Parathyroid adenoma (tissue), 2 donors: ENCODE results near the gene FUT7.

Source experiments
- H2AFZ ChIP-seq: fragments of 300-600 bp; sonication (generic); one replicate; pipeline ENCODE4 v1.7.0; 2017; ENCODE audit warnings: antibody characterized with exemption, mild to moderate bottlenecking
- H3K27ac ChIP-seq: fragments of 300-600 bp; sonication (generic); one replicate; pipeline ENCODE4 v1.7.0; 2017
- H3K27me3 ChIP-seq: fragments of 300-600 bp; sonication (generic); one replicate; pipeline ENCODE4 v1.7.0; 2017; ENCODE audit warnings: low read length; ENCODE audit not compliant: control insufficient read depth, insufficient read depth
- H3K36me3 ChIP-seq: fragments of 300-600 bp; sonication (generic); one replicate; pipeline ENCODE4 v1.7.0; 2017; ENCODE audit warnings: low read length; ENCODE audit not compliant: control insufficient read depth, insufficient read depth
- H3K4me1 ChIP-seq: fragments of 300-600 bp; sonication (generic); one replicate; pipeline ENCODE4 v1.7.0; 2017; ENCODE audit warnings: control low read depth
- H3K4me2 ChIP-seq: fragments of 300-600 bp; sonication (generic); one replicate; pipeline ENCODE4 v1.7.0; 2017; ENCODE audit warnings: low read length
- H3K4me3 ChIP-seq: fragments of 300-600 bp; sonication (generic); one replicate; pipeline ENCODE4 v1.7.0; 2017; ENCODE audit warnings: low read depth, low read length
- H3K79me2 ChIP-seq: fragments of 300-600 bp; sonication (generic); one replicate; pipeline ENCODE4 v1.7.0; 2017; ENCODE audit warnings: control low read depth
- H3K9ac ChIP-seq: fragments of 300-600 bp; sonication (generic); one replicate; pipeline ENCODE4 v1.7.0; 2017; ENCODE audit warnings: mild to moderate bottlenecking
- H3K9me3 ChIP-seq: fragments of 300-600 bp; sonication (generic); one replicate; pipeline ENCODE4 v1.7.0; 2017; ENCODE audit warnings: low read length; ENCODE audit not compliant: control insufficient read depth
- TF ChIP-seq, protein P1 (sequence below): fragments of 300-600 bp; sonication (generic); IDR thresholded peaks from one replicate; pipeline ENCODE4 v1.7.0; 2017; ENCODE audit warnings: antibody characterized with exemption, mild to moderate bottlenecking
- donor health status: primary hyperparathyroidism.

FUT7 gene

DNA sequence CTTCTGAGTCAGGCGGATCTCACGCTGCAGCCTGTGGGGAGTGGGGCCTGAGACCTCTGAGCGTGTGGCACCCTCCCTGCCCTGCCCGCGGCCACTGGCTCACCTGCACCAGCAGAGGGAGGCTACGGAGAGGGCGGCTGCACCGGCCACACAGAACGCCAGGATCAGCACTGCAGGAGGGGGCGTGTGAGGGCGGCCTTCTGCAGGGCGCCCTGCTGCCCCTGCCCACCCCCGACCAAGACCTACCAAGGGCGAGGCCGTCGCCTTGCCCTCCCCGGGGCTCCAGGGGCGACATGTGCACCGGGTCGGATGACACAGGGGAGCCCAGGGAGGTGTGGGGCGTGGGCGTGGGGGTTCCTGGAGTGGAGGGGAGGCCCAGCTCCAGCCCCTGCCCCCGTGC, 8.7 kb upstream of the FUT7 start:
- Histone ChIP-seq H3K4me3 (no peak overlapping the region), H3K4me1 (peaks cover 2% of the 10 kb centered on the region), H2AFZ (no peak overlapping the region), H3K9ac (no peak overlapping the region), H3K27me3 (no peaks in the 10 kb centered on the region), H3K79me2 (no peaks in the 10 kb centered on the region), H3K4me2 (no peak overlapping the region), H3K9me3 (no peaks in the 10 kb centered on the region), H3K27ac (no peak overlapping the region), H3K36me3 (no peaks in the 10 kb centered on the region)
- TF ChIP-seq, protein P1, sequence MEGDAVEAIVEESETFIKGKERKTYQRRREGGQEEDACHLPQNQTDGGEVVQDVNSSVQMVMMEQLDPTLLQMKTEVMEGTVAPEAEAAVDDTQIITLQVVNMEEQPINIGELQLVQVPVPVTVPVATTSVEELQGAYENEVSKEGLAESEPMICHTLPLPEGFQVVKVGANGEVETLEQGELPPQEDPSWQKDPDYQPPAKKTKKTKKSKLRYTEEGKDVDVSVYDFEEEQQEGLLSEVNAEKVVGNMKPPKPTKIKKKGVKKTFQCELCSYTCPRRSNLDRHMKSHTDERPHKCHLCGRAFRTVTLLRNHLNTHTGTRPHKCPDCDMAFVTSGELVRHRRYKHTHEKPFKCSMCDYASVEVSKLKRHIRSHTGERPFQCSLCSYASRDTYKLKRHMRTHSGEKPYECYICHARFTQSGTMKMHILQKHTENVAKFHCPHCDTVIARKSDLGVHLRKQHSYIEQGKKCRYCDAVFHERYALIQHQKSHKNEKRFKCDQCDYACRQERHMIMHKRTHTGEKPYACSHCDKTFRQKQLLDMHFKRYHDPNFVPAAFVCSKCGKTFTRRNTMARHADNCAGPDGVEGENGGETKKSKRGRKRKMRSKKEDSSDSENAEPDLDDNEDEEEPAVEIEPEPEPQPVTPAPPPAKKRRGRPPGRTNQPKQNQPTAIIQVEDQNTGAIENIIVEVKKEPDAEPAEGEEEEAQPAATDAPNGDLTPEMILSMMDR, result no peak

DNA sequence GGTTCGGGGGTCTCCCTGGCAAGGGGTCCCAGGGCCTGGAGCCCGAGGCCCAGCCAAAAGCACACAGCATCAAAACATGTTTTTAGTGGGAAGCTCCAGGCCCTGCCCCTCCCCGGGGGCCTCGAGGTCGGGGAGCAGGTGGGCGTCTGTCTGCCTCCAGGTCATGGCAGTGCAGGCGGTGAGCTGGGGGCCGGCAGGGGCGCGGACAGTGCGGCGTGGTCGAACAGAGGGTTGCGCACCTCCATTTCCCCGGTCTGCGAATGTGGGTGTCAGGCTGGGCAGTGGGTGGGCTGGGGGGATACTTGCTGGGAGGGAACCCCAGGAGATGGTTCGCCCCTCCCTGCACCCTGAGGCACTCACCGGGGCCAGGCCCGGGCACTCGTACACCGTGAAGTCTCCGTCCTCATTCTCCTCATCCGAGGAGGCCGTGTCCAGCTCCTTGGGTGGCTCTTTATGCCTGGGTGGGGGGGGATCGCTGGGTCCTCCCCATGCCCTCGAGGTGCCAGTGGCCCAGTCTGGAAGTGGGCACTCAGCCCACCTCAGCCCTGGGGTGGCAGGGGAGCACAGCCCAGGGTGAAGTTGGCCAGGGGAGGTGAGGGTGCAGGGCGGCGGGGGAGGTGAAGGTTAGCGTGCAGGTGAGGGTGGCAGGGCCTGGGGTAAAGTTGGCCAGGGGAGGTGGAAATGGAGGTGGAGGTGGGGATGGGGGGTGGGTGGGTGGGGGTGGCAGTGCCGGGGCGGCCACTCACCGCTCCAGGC, 7.9 kb upstream of the FUT7 start:
- H3K4me3 ChIP-seq, result no peak overlapping the region
- H3K27me3 ChIP-seq, result no peaks in the 10 kb centered on the region
- TF ChIP-seq, protein P1, result no peak
- no peak overlapping the region for H3K27ac ChIP-seq
- no peaks in the 10 kb centered on the region for H3K79me2 ChIP-seq
- no peaks in the 10 kb centered on the region for H3K9me3 ChIP-seq
- H3K9ac ChIP-seq, result no peak overlapping the region
- H3K4me1 ChIP-seq, result peaks cover 2% of the 10 kb centered on the region
- H2AFZ ChIP-seq, result no peak overlapping the region
- H3K4me2 ChIP-seq, result no peak overlapping the region
- no peaks in the 10 kb centered on the region for H3K36me3 ChIP-seq

DNA sequence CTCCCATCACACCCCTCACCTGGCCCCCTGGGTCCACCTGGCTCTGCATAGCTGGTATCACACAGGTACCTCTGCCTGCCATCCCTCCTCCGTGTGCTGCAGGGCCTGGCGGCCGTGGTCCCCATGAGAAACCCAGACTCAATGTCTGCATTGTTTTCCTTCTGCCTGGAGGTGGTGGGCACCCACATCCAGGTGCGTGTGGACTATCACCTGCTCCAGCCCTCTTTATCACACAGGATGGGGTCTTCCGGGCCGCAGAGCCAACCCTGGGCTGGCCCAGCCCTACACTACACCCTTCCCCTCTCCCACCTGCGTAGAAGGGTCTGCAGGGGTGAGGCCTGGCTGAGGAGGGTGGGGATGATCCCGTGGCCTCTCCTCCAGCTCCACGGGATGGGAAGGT, 7.0 kb upstream of the FUT7 start:
- Histone ChIP-seq H3K79me2 (no peaks in the 10 kb centered on the region), H3K36me3 (no peaks in the 10 kb centered on the region), H3K27me3 (no peaks in the 10 kb centered on the region), H2AFZ (no peak overlapping the region), H3K9me3 (no peaks in the 10 kb centered on the region), H3K4me3 (no peak overlapping the region), H3K9ac (no peak overlapping the region), H3K27ac (no peak overlapping the region), H3K4me1 (no peaks in the 10 kb centered on the region), H3K4me2 (no peak overlapping the region)
- TF ChIP-seq, protein P1, result no peak

DNA sequence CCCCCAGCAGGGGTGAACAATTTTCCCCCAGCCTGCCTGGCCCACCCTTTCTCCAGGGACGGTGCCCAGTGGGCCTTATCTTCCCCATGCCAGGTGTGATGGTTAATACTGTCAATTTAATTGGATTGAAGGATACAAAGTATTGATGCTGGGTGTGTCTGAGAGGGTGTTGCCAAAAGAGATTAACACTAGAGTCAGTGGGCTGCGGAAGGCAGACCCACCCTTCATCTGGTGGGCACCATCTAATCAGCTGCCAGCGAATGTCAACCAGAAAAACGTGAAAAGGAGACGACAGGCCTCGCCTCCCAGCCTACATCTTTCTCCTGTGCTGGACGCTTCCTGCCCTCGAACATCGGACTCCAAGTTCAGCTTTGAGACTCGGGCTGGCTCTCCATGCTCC, 5.6 kb upstream of the FUT7 start:
- no peaks in the 10 kb centered on the region for H3K4me1 ChIP-seq
- H3K36me3 ChIP-seq, result no peaks in the 10 kb centered on the region
- H2AFZ ChIP-seq, result no peak overlapping the region
- H3K4me2 ChIP-seq, result no peak overlapping the region
- H3K27me3 ChIP-seq, result no peaks in the 10 kb centered on the region
- H3K27ac ChIP-seq, result no peak overlapping the region
- TF ChIP-seq, protein P1, result no peak
- no peak overlapping the region for H3K9ac ChIP-seq
- no peaks in the 10 kb centered on the region for H3K79me2 ChIP-seq
- no peak overlapping the region for H3K4me3 ChIP-seq
- no peaks in the 10 kb centered on the region for H3K9me3 ChIP-seq

DNA sequence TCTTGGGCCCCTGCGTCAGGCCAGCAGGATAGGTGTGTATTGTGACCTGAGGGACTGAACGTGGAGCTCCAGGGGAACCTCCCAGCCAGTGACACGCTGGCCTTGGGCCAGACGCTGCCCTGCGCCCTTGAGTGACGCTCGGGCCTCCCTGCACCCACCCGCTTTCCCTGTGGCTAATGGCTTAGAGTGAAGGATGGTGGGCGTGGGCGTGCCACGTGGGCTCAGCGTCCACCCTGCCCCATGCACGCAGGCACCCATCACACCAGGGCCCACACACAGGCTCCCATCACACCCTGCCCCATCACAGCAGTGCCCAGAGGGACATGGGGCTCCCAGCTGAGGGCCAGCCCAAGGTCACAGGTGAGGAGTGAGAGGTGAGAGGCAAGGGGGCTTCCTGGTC, 5.1 kb upstream of the FUT7 start:
- no peaks in the 10 kb centered on the region for H3K4me1 ChIP-seq

More for the DNA sequence above, 5.1 kb upstream of the FUT7 start:
- Histone ChIP-seq H3K9me3 (no peaks in the 10 kb centered on the region), H3K4me3 (no peak overlapping the region), H3K79me2 (no peaks in the 10 kb centered on the region), H2AFZ (no peak overlapping the region), H3K4me2 (no peak overlapping the region), H3K36me3 (no peaks in the 10 kb centered on the region), H3K9ac (no peak overlapping the region), H3K27me3 (no peaks in the 10 kb centered on the region), H3K27ac (no peak overlapping the region)
- TF ChIP-seq, protein P1, result no peak
